H9 (cell line): ENCODE data around the gene STK32C. TPM values are rescaled to one million over a fixed set of nuclear protein-coding genes. Genes with fewer than 3 reads are reported as not detected.

Experiments used
- DNase-seq: peaks from one replicate; pipeline ENCODE4 v3.0.0-alpha.2; 2017
- H2AFZ ChIP-seq: one replicate; pipeline ENCODE4 v1.6.1; 2013; ENCODE audit warnings: mild to moderate bottlenecking, low read length, control low read depth, moderate library complexity
- H2AK5ac ChIP-seq: 2 replicates; pipeline ENCODE4 v1.6.1; 2013; ENCODE audit warnings: low read length, control low read depth, mixed read lengths; ENCODE audit not compliant: insufficient read length
- H2BK120ac ChIP-seq: one replicate; pipeline ENCODE4 v1.6.1; 2013; ENCODE audit warnings: low read depth, mild to moderate bottlenecking, low read length, control low read depth, inconsistent platforms; ENCODE audit not compliant: poor library complexity, severe bottlenecking
- H2BK12ac ChIP-seq: 2 replicates; pipeline ENCODE4 v1.6.1; 2013; ENCODE audit warnings: low read length, control low read depth, mixed read lengths, low read depth; ENCODE audit not compliant: insufficient read length
- H2BK15ac ChIP-seq: 2 replicates; pipeline ENCODE4 v1.6.1; 2013; ENCODE audit warnings: low read depth, low read length, control low read depth
- H2BK20ac ChIP-seq: one replicate; pipeline ENCODE4 v1.6.1; 2013; ENCODE audit warnings: low read depth, mild to moderate bottlenecking, low read length, control low read depth, inconsistent platforms; ENCODE audit not compliant: poor library complexity, severe bottlenecking
- H2BK5ac ChIP-seq: 2 replicates; pipeline ENCODE4 v1.6.1; 2013; ENCODE audit warnings: low read length, control low read depth, mixed read lengths; ENCODE audit not compliant: insufficient read length
- H3K14ac ChIP-seq: 2 replicates; pipeline ENCODE4 v1.6.1; 2013; ENCODE audit warnings: low read length, control low read depth; ENCODE audit not compliant: insufficient read depth
- H3K18ac ChIP-seq: 2 replicates; pipeline ENCODE4 v1.6.1; 2013; ENCODE audit warnings: low read depth, mild to moderate bottlenecking, mixed read lengths, low read length, control low read depth; ENCODE audit not compliant: insufficient read length
- H3K23ac ChIP-seq: 2 replicates; pipeline ENCODE4 v1.6.1; 2013; ENCODE audit warnings: low read length, control low read depth, mixed read lengths, low read depth; ENCODE audit not compliant: insufficient read length
- H3K23me2 ChIP-seq: 2 replicates; pipeline ENCODE4 v1.6.1; 2013; ENCODE audit warnings: low read depth, mild to moderate bottlenecking, mixed read lengths, low read length, control low read depth; ENCODE audit not compliant: insufficient read length, poor library complexity, severe bottlenecking
- H3K27ac ChIP-seq: 2 replicates; pipeline ENCODE4 v1.5.1; 2013; ENCODE audit warnings: low read length, control low read depth, mixed read lengths, low read depth; ENCODE audit not compliant: insufficient read length
- H3K27me3 ChIP-seq: 2 replicates; pipeline ENCODE4 v1.6.1; 2013; ENCODE audit warnings: low read length, control low read depth, inconsistent platforms; ENCODE audit not compliant: insufficient read depth
- H3K4ac ChIP-seq: 2 replicates; pipeline ENCODE4 v1.6.1; 2013; ENCODE audit warnings: low read depth, mild to moderate bottlenecking, control low read depth, inconsistent platforms, low read length, moderate library complexity
- H3K4me1 ChIP-seq: 2 replicates; pipeline ENCODE4 v1.6.1; 2013; ENCODE audit warnings: low read length, control low read depth, inconsistent platforms; ENCODE audit not compliant: insufficient read depth
- H3K4me2 ChIP-seq: 2 replicates; pipeline ENCODE4 v1.6.1; 2013; ENCODE audit warnings: low read length, control low read depth, mixed read lengths; ENCODE audit not compliant: insufficient read length, insufficient read depth
- H3K56ac ChIP-seq: 2 replicates; pipeline ENCODE4 v1.6.1; 2013; ENCODE audit warnings: low read depth, mild to moderate bottlenecking, mixed read lengths, low read length, control low read depth; ENCODE audit not compliant: insufficient read length
- H3K79me1 ChIP-seq: 2 replicates; pipeline ENCODE4 v1.6.1; 2013; ENCODE audit warnings: low read depth, mild to moderate bottlenecking, moderate library complexity, low read length, control low read depth, inconsistent platforms; ENCODE audit not compliant: insufficient read depth, poor library complexity, severe bottlenecking
- H3K79me2 ChIP-seq: 2 replicates; pipeline ENCODE4 v1.6.1; 2013; ENCODE audit warnings: low read length, control low read depth, inconsistent platforms; ENCODE audit not compliant: insufficient read depth
- H3K9ac ChIP-seq: 2 replicates; pipeline ENCODE4 v1.6.1; 2013; ENCODE audit warnings: low read length, control low read depth, mixed read lengths; ENCODE audit not compliant: insufficient read length; ENCODE audit errors: extremely low read depth
- H3K9me3 ChIP-seq: one replicate; pipeline ENCODE4 v1.6.1; 2013; ENCODE audit warnings: low read depth, low read length, inconsistent platforms; ENCODE audit not compliant: control insufficient read depth
- H3T11ph ChIP-seq: one replicate; pipeline ENCODE4 v1.6.1; 2013; ENCODE audit warnings: mild to moderate bottlenecking, low read length, control low read depth, inconsistent platforms
- H4K20me1 ChIP-seq: one replicate; pipeline ENCODE4 v1.6.1; 2013; ENCODE audit not compliant: control insufficient read depth, insufficient read length, insufficient read depth
- H4K5ac ChIP-seq: 2 replicates; pipeline ENCODE4 v1.6.1; 2013; ENCODE audit warnings: low read depth, mild to moderate bottlenecking, mixed read lengths, low read length, control low read depth; ENCODE audit not compliant: insufficient read length
- H4K8ac ChIP-seq: replicated peaks from 2 replicates; pipeline ENCODE4 v1.6.1; 2013; ENCODE audit warnings: low read length, control low read depth, mixed read lengths, low read depth; ENCODE audit not compliant: insufficient read length
- H4K91ac ChIP-seq: 2 replicates; pipeline ENCODE4 v1.6.1; 2013; ENCODE audit warnings: low read depth, mild to moderate bottlenecking, moderate library complexity, mixed read lengths, low read length, control low read depth; ENCODE audit not compliant: insufficient read length
- H3K27ac Mint-ChIP-seq, 3 experiments: 2 replicates in 2 of 3; 3 replicates in 1 of 3; pipeline ENCODE4 v1.8.0; 2020 to 2021; ENCODE audit warnings: mixed read lengths in 3 of 3, mild to moderate bottlenecking in 1 of 3, moderate library complexity in 1 of 3
- H3K27me3 Mint-ChIP-seq: 2 replicates; pipeline ENCODE4 v1.8.0; 2021; ENCODE audit warnings: low read depth, mild to moderate bottlenecking, moderate library complexity, mixed read lengths
- H3K36me3 Mint-ChIP-seq, 3 experiments: 2 replicates in 2 of 3; 3 replicates in 1 of 3; pipeline ENCODE4 v1.8.0; 2020 to 2021; ENCODE audit warnings: low read depth in 3 of 3, mixed read lengths in 3 of 3; ENCODE audit not compliant: insufficient read depth in 1 of 3
- H3K4me1 Mint-ChIP-seq, 2 experiments: 2 replicates each; pipeline ENCODE4 v1.8.0; 2020; ENCODE audit warnings: mixed read lengths in 2 of 2
- H3K4me3 Mint-ChIP-seq, 2 experiments: 2 replicates in 1 of 2; 3 replicates in 1 of 2; pipeline ENCODE4 v1.8.0; 2020 to 2021; ENCODE audit warnings: mild to moderate bottlenecking in 2 of 2, mixed read lengths in 2 of 2, moderate library complexity in 1 of 2
- H3K9me3 Mint-ChIP-seq, 2 experiments: 2 replicates in 1 of 2; 3 replicates in 1 of 2; pipeline ENCODE4 v1.8.0; 2020; ENCODE audit warnings: mild to moderate bottlenecking in 2 of 2, mixed read lengths in 2 of 2, moderate library complexity in 1 of 2
- WGBS: extraction: QIAGEN DNeasy Blood & Tissue Kit; methylation state at CpG from one replicate; pipeline ENCODE4 v1.1.7; 2013; ENCODE audit warnings: missing lambda C conversion rate, low lambda C conversion rate, mixed read lengths; ENCODE audit not compliant: insufficient read length; ENCODE audit errors: extremely low coverage; 5-methylcytosine and 5-hydroxymethylcytosine counted together
- total RNA-seq: library from RNA; stranded (reverse); gene quantifications from 2 replicates; pipeline ENCODE4 v1.2.1, GENCODE V29; 2021
- TF ChIP-seq, protein P1 (sequence below): fragments of 200-600 bp; sonication (generic); conservative IDR thresholded peaks from 3 replicates; pipeline ENCODE4 v1.8.0; 2021; ENCODE audit warnings: antibody characterized with exemption, mild to moderate bottlenecking

Gene STK32C
- total RNA-seq, 1 experiment from 2014 or later, result 11.3 TPM

GRCh38 chr10:132310701-132311337, 3.1 kb upstream of the STK32C start:
- Histone ChIP-seq H3K79me2 (peaks cover 2% of the 10 kb centered on the region; the same call in 1 of the 2 replicates), H3K18ac (no peak overlapping the region), H3K79me1 (no peaks in the 10 kb centered on the region), H2BK20ac (no peak overlapping the region), H3K9ac (no peak overlapping the region), H2BK12ac (no peak overlapping the region), H3K4me2 (no peak overlapping the region), H3K27ac (no peak overlapping the region), H4K91ac (no peak overlapping the region), H3K14ac (no peak overlapping the region), H2BK120ac (no peak overlapping the region), H3K23me2 (peaks cover 11% of the 10 kb centered on the region), H2AFZ (no peak overlapping the region), H3T11ph (no peak overlapping the region), H3K4ac (no peak overlapping the region), H3K9me3 (peaks cover 5% of the 10 kb centered on the region), H2BK15ac (no peak overlapping the region), H4K5ac (no peak overlapping the region), H3K27me3 (peaks cover 16% of the 10 kb centered on the region; the same call in 1 of the 2 replicates), H3K56ac (no peak overlapping the region), H3K4me1 (no peaks in the 10 kb centered on the region), H4K8ac (no peak overlapping the region), H2BK5ac (no peak overlapping the region), H2AK5ac (no peak overlapping the region), H4K20me1 (peaks cover 4% of the 10 kb centered on the region), H3K23ac (no peak overlapping the region)
- WGBS, result no CpG with 5 or more reads among the region's 17 CpGs
- Mint-ChIP-seq H3K9me3 (peaks cover 14 to 16% of the 10 kb centered on the region in 2 experiments), H3K27ac (no peak overlapping the region), H3K27me3 (peaks cover 65% of the 10 kb centered on the region), H3K4me1 (peaks cover 10 to 13% of the 10 kb centered on the region in 2 experiments), H3K36me3 (peaks cover 8 to 11% (median 10%) of the 10 kb centered on the region in 3 experiments), H3K4me3 (no peak overlapping the region)
- TF ChIP-seq, protein P1, sequence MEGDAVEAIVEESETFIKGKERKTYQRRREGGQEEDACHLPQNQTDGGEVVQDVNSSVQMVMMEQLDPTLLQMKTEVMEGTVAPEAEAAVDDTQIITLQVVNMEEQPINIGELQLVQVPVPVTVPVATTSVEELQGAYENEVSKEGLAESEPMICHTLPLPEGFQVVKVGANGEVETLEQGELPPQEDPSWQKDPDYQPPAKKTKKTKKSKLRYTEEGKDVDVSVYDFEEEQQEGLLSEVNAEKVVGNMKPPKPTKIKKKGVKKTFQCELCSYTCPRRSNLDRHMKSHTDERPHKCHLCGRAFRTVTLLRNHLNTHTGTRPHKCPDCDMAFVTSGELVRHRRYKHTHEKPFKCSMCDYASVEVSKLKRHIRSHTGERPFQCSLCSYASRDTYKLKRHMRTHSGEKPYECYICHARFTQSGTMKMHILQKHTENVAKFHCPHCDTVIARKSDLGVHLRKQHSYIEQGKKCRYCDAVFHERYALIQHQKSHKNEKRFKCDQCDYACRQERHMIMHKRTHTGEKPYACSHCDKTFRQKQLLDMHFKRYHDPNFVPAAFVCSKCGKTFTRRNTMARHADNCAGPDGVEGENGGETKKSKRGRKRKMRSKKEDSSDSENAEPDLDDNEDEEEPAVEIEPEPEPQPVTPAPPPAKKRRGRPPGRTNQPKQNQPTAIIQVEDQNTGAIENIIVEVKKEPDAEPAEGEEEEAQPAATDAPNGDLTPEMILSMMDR, result no peak
- DNase-seq, result no peak
